ENCODE data around the gene HELQ.
"Not testable (repeated sequence)": the region's sequence is repeated elsewhere in the genome, so short reads cannot be mapped to it uniquely, and the experiment has no call there.

Gene HELQ

DNA sequence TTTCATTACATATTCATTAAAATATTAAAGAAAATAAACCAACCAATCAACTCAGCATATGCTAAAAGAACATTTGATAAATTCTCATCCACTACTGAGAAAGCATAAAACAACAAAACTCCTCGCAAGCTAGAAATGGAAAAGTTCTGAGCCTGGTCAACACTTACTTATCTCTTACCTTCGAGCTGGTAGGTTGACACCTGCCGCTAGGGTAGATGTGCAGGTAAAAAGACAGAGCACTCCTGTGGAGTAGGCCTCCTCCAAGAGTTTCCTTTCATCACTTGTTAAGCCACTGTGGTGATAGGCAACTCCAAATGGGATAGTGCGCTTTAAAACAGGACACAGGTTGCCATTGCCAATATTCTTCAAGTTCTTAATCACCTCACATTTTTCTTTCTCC, 18.9 kb downstream of the HELQ start:
- no peak for DNase-seq (ENCODE audit: low read depth, low spot score)

DNA sequence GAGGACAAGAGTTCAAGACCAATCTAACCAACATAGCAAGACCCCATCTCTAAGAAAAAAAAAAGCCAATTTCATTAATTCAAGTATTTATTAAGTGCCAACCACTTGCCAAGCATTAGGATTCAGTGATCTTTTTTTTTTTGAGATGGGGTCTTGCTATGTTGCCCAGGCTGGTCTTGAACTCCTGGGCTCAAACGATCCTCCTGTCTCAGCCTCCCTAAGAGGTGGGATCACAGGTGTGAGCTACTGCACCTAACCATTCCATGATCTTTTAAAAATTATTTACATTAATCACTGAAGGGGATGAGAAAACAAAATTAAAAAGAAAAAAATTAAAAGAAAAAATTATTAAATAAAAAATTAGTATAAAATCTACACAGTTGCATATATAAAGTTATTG, 24.4 kb downstream of the HELQ start:
- no peak for DNase-seq (ENCODE audit: low read depth, low spot score)

DNA sequence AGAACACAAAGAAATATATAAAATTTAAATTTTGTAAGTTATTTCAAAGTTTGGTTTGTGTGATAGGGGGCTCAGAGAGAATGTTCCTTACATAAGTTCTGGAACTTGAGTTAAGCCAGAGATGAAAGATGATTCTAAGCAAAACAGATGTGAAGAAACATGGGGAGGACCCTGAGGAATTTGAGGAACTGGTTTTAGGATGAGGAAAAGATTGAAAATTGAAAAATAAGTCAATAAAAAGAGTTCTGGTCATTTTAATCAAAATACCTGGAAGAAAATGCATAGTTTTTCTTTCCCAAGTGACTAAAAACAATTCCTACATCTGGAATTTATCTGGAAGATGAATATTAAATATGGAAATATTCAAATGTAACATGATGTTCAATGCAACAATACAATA, 37.4 kb downstream of the HELQ start:
- no peak for DNase-seq (ENCODE audit: low read depth, low spot score)

DNA sequence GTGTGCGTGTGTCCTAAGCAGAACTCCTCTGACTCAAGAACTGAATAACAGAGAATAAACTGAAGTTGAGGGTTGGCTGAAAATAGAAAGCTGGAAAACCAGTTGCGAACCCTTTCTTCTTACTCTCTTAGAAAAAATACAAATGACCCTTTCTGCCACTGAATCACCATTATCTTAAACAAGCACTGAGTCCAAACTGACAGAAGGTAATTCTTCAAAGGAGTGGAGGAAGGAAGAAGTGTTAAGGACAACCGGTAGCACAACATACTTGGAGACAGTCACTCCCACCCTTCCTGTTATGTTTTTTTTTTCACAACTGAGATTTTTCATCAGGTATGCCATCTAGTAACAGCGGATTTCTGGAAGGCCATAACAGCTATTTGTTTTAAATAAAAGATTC, 38.1 kb downstream of the HELQ start:
- no peak for DNase-seq (ENCODE audit: low read depth, low spot score)

DNA sequence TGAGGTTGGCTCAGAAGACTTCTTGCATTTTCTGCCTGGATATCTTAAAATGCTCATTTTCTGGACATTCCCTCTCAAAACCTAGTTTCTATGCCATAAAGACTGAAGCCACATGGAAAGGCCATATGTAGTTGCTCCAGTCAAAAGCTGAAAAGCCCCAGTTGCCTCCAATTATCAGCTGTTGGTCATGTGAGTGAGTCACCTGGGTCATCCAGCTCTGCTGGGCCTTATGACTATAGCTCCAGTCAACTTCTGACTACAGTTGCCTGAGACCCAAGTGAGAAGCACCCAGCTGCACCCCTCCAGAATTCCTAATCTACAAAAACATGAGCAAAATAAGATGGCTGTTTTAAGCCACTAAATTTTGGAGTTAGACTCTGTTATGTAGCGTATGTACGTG, 41.9 kb downstream of the HELQ start:
- DNase-seq (ENCODE audit: low read depth, low spot score), result no peak

DNA sequence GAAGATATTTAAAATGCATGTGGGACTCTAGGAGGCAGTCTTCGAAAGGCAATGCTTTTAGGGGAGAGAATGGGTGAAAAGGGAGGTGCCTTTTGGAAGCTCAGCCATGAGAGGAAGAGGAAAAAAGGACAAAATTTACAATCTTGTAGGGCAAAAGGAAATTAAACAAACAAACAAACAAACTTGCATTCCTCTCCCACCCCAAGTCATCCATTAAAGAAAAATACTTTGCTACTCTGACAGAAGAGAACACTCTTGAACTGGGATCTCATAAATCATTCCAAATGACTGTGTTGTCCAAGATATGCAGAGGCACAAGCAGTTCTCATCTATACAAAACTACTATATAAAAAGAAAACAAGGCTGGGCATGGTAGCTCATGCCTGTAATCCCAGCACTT, 46.7 kb downstream of the HELQ start:
- DNase-seq (ENCODE audit: low read depth, low spot score), result no peak

DNA sequence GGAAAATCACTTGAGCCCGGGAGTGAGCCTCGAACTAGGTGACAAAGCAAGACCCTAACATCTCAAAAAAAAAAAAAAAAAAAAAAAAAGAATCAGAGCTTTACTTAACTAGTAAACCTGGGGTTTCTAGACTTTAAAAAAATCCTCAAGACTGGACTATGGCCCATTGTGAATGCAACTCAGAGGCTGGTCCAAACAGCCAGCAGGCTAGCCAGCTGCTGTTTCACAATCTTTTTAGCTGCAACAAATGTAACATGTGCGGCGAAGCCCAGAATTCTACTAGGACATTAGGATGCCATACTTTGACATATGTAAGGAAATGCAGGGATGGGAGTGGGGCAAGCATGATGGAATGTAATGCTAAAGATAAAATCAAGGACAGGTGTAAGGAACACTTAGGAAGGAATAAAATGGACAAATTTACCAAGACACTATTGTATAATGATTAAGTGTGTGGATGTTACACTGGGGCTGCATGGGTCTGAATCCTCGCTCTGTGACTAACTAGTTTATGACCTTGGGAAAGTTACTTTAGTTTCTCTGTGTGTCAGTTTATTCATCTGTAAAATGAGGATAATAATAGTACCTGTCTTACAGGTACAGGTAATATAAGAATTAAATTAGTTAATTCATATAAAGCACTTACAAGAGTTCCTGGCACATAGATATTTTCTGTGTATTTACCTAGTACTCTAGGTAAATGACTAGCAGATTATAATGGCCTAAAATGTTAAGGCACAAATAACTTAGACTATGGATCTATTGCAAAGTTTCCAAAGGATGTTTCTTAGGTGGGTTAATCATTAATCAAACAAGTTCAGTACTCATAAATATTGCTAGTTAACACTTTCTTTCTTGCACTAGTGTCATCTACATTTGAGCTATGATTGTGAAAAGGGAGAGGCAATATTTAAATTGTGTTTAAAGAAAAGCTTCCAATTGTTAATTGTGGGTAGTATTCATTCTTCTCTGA, 49.5 kb downstream of the HELQ start:
- DNase-seq (ENCODE audit: low read depth, low spot score), result no peak

DNA sequence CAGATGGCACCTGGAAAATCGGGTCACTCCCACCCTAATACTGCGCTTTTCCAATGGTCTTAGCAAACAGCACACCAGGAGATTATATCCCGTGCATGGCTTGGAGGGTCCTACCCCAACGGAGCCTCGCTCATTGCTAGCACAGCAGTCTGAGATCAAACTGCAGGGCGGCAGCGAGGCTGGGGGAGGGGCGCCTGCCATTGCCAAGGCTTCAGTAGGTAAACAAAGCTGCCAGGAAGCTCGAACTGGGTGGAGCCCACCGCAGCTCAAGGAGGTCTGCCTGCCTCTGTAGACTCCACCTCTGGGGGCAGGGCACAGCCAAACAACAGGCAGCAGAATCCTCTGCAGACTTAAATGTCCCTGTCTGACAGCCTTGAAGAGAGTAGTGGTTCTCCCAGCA, 57.5 kb downstream of the HELQ start:
- not testable (repeated sequence) for DNase-seq (ENCODE audit: low read depth, low spot score)

DNA sequence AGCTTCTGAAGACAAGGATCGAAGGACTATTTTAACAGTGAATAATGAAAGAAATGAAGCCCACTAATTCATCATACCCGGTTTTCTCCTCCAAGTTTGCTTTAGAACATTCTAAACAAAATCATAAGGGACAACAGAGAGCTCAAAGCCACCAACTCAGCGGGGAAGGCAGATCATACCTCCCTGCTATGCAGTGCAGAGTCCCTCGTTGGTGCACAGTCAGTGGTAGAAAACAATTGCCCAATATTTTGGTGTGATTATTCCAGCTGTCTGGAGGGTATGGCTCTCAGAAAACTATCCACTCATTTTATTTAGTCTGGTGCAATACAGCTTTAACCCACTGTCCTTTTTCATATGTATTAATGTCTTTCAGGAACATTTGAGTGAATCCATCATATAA, 61.7 kb downstream of the HELQ start:
- DNase-seq (ENCODE audit: low read depth, low spot score), result no peak

DNA sequence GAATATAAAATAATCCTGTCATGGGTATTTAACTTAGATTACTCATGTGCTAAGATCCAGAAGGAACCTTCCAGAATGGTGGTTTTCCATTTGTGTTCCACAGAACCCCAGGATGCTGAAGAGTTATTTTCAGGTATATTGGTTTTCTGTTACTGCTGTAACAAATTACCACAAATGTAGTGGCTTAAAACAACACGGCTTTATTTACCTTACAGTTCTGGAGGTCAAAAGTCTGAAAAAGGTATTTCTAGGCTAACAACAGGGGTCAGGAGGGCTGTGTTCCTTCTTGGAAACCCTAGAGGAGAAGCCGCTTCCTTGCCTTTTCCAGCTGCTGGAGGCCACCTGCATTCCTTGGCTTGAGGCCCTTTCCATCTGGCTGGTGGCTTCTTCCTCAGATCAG, 63.1 kb downstream of the HELQ start:
- no peak for DNase-seq (ENCODE audit: low read depth, low spot score)

DNA sequence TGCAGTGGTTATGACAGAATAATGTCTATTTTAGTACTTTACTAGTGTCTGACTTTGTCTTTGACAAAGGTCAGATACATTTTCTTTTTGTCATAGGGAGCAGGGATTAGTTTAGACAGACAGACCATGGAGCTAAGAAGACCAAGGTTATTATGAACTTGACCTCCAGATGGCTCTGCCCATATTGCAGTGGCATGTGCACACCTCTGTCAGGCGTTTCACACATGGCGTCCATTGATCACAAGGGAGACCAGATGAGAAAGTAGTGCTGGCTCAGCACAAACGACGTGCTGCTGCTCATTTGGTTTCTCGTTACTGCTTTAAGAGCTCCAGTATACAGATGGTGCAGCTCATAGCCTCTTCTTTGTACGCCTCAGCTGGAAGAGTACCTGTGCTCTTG, 64.7 kb downstream of the HELQ start:
- no peak for DNase-seq (ENCODE audit: low read depth, low spot score)

DNA sequence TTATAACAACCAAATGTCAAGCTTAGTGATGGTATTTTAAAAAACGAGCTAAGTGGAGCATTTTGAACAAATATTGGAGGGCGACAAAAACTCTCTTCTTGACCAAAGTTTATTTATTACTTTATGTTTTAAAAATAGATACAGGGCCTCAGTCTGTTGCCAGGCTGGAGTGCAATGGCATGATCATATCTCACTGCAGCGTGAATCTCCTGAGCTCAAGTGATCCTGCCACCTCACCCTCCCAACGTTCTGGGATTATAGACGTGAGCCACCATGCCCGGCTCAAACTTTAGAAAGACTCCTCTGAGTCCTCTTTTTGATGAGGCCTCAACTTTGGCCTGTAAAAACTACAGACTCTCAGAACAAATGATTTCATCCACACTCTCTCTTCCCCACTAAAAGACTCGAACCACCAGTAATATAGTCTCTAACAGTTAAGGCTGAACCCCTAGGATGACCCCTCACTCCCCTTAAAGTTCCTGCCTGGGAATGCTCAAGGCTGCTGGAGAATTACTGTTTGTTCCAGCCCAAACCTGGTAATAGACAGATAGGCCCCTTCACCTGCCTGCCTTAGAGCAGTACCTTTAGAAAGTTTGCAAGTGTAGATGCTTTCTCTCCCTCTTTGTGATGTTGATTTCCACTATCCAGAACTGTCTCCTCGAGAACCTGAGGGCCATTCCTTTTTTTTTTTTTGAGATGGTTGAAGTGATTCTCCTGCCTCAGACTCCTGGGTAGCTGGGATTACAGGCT, 65.7 kb downstream of the HELQ start:
- DNase-seq (ENCODE audit: low read depth, low spot score), result no peak

DNA sequence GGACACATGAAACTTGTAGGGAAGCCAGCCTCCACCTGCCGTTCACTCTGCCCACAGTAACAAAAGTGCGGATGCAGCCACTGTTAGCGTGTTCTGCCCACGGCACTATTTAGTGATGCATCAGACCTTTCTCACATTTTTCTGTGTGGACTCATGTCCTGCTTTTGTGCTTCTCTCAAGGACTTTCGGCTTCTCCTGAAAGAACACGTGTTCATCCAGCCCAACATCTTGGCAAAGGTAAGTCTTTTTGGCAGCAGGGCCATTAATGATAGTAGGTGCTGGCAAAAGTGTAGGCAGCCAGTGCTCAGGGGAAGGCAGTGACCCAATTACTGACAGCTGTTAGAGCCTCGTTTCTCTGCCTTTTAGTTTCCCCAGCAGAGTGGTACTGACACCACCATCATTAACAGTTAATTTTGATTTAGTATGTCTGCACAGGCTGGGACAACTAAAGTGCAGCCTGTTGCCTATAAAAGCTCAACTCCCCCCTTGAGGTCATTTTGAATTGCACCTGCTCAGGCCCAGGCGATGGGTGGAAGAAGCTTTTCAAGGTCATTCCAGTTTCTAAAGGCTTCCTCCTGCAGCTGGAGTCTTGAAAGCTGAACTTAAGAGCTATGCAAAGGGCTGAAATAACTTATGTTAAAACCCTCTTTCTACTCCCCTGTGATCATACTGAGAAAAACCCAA, 66.4 kb downstream of the HELQ start:
- DNase-seq (ENCODE audit: low read depth, low spot score), result no peak

DNA sequence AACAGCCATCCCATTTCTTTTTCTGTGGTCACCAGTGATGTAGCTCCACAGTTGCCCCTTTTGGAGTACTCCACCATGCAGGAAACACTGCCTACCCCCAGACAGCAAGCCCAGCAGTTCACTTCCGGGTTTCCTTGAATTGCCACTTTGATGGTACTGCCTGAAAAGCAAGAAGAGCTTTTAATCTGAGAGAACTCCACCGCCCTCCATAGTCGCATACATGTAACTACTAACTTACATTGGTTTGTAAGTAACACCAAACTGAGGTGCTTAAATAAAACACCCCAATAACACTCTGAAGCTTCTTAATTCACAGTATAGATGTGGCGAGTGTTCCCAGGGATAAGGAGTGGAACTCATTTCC, 67.3 kb downstream of the HELQ start:
- DNase-seq (ENCODE audit: low read depth, low spot score), result no peak

DNA sequence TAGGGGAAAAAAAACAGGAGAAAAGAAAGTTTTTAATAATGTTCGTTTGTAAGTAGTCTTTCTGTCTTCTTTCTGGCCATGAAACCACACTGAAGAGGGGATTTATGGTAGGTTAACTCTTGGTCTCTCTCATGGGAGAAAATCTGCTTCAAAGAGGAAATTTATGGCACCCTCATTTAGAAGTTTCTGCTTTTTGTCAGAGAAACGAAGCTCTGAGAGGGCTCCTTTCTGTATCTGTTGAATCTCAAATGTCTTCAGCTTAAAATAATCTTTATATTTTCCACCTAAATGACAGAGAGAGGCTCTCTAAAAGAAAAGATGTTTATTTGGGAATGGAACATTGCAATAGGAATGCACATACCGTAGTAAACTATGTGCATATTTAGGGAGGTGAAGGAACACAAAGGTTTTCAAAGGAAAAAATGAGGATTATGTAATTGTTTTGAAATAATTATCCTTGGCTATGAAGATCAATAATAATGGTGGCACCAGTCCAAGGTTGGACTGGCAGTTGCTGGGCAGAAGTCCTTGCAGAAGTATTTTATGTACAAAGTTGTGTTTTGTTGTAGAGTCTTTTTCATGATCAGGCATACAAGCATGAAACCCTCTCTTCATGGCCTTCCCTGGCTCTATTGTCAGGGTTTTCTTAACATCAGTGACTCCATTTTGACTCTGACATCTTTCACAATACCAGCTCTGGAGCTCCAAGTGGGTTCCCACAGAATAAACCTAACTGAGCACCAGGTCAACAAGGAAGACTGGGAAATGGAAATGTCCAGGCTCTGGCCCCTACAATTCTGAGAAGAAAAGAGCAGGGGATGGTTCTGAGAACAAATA, 67.9 kb downstream of the HELQ start:
- DNase-seq (ENCODE audit: low read depth, low spot score), result no peak

DNA sequence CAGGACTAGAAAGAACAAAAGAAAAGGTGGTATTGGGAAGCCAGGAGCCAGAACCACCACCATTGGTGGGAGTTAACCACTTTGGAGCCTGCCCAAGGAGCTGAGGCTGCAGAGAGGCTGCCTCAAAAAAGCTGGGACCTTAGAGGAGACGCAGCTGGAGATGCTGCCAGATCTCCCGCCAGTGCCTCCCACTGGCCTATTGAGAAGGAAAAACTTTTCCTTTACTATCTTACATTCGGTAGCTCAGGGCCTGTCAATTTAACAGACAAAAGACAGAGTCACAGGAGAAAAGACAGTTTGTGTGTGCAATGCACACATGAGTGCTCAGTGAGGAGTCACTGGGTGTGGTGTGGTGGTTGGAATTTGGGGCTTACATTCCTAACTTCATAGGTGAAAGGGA, 68.6 kb downstream of the HELQ start:
- DNase-seq (ENCODE audit: low read depth, low spot score), result no peak

DNA sequence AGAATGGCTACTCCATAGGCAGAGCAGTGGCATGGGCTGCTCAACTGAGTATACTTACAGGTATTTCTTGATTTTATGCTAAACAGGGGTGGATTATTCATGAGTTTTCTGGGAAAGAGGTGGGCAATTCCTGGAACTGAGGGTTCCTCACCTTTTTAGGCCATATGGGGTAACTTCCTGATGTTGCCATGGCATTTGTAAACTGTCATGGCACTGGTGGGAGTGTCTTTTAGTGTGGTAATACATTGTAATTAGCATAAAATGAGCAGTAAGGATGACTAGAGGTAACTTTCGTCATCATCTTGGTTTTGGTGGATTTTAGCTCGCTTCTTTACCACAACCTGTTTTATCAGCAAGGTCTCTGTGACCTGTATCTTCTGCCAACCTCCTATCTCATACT, 72.8 kb downstream of the HELQ start:
- no peak for DNase-seq (ENCODE audit: low read depth, low spot score)

DNA sequence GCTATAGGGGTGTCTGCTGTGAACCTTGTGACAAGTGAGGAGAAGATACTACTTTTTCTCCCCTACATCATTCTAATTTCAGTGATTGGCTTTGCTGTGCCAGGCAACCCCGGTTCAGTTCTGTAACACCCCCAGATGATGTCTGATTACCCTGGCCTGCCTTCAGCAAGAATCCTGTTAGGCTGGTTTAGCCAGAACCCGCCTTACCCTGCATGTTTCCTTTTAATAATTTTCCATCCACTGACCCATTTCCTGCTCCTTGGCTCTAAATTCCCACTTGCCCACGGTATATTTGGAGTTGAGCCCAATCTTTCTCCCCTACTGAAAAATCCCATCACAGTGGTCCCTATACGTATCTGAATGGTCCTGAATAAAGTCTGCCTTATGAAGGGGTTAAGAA, 74.5 kb downstream of the HELQ start:
- no peak for DNase-seq (ENCODE audit: low read depth, low spot score)

DNA sequence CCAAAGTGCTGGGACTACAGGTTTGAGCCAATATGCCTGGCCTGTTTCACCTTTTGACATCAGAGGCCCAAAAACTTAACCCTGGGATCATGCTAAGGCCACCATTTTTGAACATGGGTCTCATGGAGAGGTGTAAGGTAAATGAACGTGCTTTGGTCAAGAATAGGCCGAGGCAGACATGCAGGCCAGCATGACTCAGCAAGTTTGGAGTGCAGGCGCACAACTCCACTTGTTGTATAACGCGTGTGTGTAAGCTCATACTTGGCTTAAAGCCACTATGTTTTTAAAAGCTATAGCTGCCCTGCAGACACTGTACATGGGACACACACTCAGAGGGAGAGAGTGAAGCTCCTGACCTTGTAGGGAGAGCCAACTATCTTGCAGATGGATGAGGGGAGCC, 77.2 kb downstream of the HELQ start:
- DNase-seq (ENCODE audit: low read depth, low spot score), result no peak

DNA sequence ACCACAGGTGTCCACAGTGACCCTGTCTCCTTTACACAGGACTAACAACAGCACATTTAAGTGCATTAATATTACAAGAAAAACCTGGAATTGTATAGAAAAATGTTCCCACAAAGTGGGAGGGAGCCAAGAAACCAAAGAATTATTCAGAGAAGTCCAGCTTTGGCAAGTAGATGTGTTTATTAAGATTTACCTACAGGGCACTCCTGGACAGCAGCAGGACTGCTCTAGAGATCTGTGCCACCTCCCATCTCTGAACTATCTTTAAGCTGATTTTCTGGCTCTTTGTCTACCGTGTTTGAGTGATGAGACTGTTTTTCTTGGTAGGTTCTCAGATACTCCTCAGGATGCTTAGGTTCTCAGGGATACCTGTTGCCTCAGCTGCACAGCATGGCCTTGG, 82.7 kb downstream of the HELQ start:
- DNase-seq (ENCODE audit: low read depth, low spot score), result no peak

DNA sequence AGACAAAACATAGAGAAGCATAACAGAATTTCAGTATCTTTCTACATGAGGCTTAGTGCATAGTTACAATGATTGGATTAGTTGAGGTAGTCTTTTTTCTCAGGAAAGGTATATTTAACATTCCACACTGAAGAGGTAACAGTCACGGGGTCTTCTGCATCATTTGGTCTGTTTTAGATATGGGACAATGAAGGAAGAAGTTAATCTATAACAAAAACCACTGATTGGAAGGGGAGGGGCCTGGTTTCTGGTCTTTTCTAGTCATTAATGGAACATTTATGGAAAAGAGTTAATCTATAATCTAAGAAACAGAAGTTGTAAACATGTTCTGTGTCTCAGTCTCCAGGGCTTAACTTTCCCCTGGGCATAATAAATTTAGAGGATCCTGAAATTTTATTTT, 83.7 kb downstream of the HELQ start:
- no peak for DNase-seq (ENCODE audit: low read depth, low spot score)

DNA sequence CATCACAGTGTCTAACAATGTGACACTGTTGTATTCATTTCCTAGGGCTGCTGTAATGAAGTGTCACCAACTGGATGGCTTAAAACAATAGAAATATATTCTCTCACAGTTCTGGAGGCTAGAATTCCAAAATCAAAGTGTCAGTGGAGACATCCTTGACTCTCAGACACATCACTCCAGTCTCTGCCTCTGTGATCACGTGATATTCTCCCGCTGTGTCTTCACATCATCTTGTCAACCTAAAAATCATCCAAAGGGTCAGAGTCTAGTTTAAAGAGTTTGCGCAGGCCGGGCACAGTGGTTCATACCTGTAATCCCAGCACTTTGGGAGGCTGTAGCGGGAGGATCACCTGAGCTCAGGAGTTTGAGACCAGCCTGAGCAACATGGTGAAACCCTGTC, 84.4 kb downstream of the HELQ start:
- DNase-seq (ENCODE audit: low read depth, low spot score), result no peak

Measured in brain pericyte (primary cell).